RWPE2 (cell line): Measurements from ENCODE around the gene WDR26.

ENCODE experiments used
- ATAC-seq: fragments of 200-7000 bp; cut with Tn5 transposase; 3 replicates; pipeline ENCODE4 v1.9.1; 2021; ENCODE audit warnings: low read depth
- DNase-seq: peaks from one replicate; pipeline ENCODE4 v3.0.0-alpha.2; 2020; ENCODE audit warnings: low spot score
- H3K27ac ChIP-seq: fragments of 450-650 bp; 2 replicates; pipeline ENCODE4 v1.5.1; 2017; ENCODE audit warnings: mild to moderate bottlenecking; ENCODE audit not compliant: poor library complexity, severe bottlenecking
- H3K27me3 ChIP-seq: fragments of 250-450 bp; sonication (Bioruptor Pico); 2 replicates; pipeline ENCODE4 v1.5.1; 2021; ENCODE audit warnings: mild to moderate bottlenecking, moderate library complexity; ENCODE audit not compliant: insufficient read depth, poor library complexity, severe bottlenecking
- H3K36me3 ChIP-seq: fragments of 250-450 bp; sonication (Bioruptor Pico); 2 replicates; pipeline ENCODE4 v1.5.1; 2020; ENCODE audit warnings: low read depth, mild to moderate bottlenecking, moderate library complexity
- H3K4me1 ChIP-seq: fragments of 250-450 bp; sonication (Bioruptor Pico); 2 replicates; pipeline ENCODE4 v1.5.1; 2021; ENCODE audit warnings: mild to moderate bottlenecking, moderate library complexity; ENCODE audit not compliant: insufficient read depth, poor library complexity, severe bottlenecking
- H3K4me3 ChIP-seq: fragments of 250-450 bp; sonication (Bioruptor Pico); 2 replicates; pipeline ENCODE4 v1.5.1; 2021; ENCODE audit warnings: mild to moderate bottlenecking, moderate library complexity; ENCODE audit not compliant: severe bottlenecking
- H3K9me3 ChIP-seq: fragments of 250-450 bp; sonication (Bioruptor Pico); 2 replicates; pipeline ENCODE4 v1.5.1; 2021; ENCODE audit warnings: mild to moderate bottlenecking, moderate library complexity; ENCODE audit not compliant: severe bottlenecking
- CTCF ChIP-seq: fragments of 450-650 bp; IDR thresholded peaks from one replicate; pipeline ENCODE4 v1.5.1; 2017; ENCODE audit warnings: mild to moderate bottlenecking, moderate library complexity; ENCODE audit not compliant: poor library complexity, severe bottlenecking

Gene WDR26

GRCh38 chr1:224457782-224458144 lies 23.2 kb upstream of the WDR26 start:
- peaks cover 9% of the 10 kb centered on the region for H3K4me1 ChIP-seq
- DNase-seq (no peak), ATAC-seq (no peak)
- no peaks in the 10 kb centered on the region for H3K27me3 ChIP-seq
- no peaks in the 10 kb centered on the region for H3K9me3 ChIP-seq
- H3K4me3 ChIP-seq = no peak overlapping the region
- H3K36me3 ChIP-seq = no peaks in the 10 kb centered on the region
- peak overlapping the region; percentile 45 for H3K27ac ChIP-seq
- TF ChIP-seq CTCF = peak; percentile 37

GRCh38 chr1:224456637-224456953 lies 22.0 kb upstream of the WDR26 start:
- DNase-seq (no peak), ATAC-seq (no peak)
- Histone ChIP-seq H3K27me3 (no peaks in the 10 kb centered on the region), H3K27ac (peak overlapping the region; percentile 45), H3K9me3 (no peaks in the 10 kb centered on the region), H3K4me3 (no peak overlapping the region), H3K4me1 (peaks cover 9% of the 10 kb centered on the region), H3K36me3 (no peaks in the 10 kb centered on the region)
- no peak for TF ChIP-seq CTCF

GRCh38 chr1:224454402-224455055 lies 19.9 kb upstream of the WDR26 start:
- no peak overlapping the region for H3K4me3 ChIP-seq
- no peaks in the 10 kb centered on the region for H3K27me3 ChIP-seq
- no peaks in the 10 kb centered on the region for H3K9me3 ChIP-seq
- DNase-seq (no peak), ATAC-seq (peak; percentile 96)
- H3K36me3 ChIP-seq = no peaks in the 10 kb centered on the region
- H3K4me1 ChIP-seq = peaks cover 9% of the 10 kb centered on the region
- H3K27ac ChIP-seq = peak overlapping the region; percentile 47
- TF ChIP-seq CTCF = no peak

- ATAC-seq = no peak
- no peak for TF ChIP-seq CTCF
- no peak overlapping the region for H3K27ac ChIP-seq
These were observed 16.2 kb upstream of the WDR26 start for GRCh38 chr1:224450561-224451350.

GRCh38 chr1:224450159-224450558 lies 15.6 kb upstream of the WDR26 start:
- no peaks in the 10 kb centered on the region for H3K36me3 ChIP-seq
- TF ChIP-seq CTCF = no peak
- no peak overlapping the region for H3K27ac ChIP-seq
- H3K4me3 ChIP-seq = no peak overlapping the region
- no peaks in the 10 kb centered on the region for H3K9me3 ChIP-seq
- H3K27me3 ChIP-seq = no peaks in the 10 kb centered on the region
- DNase-seq (no peak), ATAC-seq (no peak)
- peaks cover 2% of the 10 kb centered on the region for H3K4me1 ChIP-seq

More at GRCh38 chr1:224450561-224451350, 16.2 kb upstream of the WDR26 start:
- no peaks in the 10 kb centered on the region for H3K27me3 ChIP-seq
- H3K36me3 ChIP-seq = no peaks in the 10 kb centered on the region
- no peak for DNase-seq
- H3K4me1 ChIP-seq = peaks cover 2% of the 10 kb centered on the region
- H3K4me3 ChIP-seq = no peak overlapping the region
- no peaks in the 10 kb centered on the region for H3K9me3 ChIP-seq
